HFFc6 (cell line): ENCODE measurements around the gene DCDC2B. TPM values are rescaled to one million over a fixed set of nuclear protein-coding genes. Genes with fewer than 3 reads are reported as not detected.

Experiments
- DNase-seq: peaks from one replicate; pipeline ENCODE4 v3.0.0-alpha.2; 2018
- H3K27ac Mint-ChIP-seq: 2 replicates; pipeline ENCODE4 v1.8.0; 2020; ENCODE audit warnings: mild to moderate bottlenecking, mixed read lengths
- H3K27me3 Mint-ChIP-seq: 2 replicates; pipeline ENCODE4 v1.8.0; 2021; ENCODE audit warnings: mild to moderate bottlenecking, moderate library complexity, mixed read lengths; ENCODE audit not compliant: insufficient read depth
- H3K36me3 Mint-ChIP-seq: 2 replicates; pipeline ENCODE4 v1.8.0; 2021; ENCODE audit warnings: low read depth, mixed read lengths
- H3K4me1 Mint-ChIP-seq: 2 replicates; pipeline ENCODE4 v1.8.0; 2020; ENCODE audit warnings: low read depth, mixed read lengths
- H3K4me3 Mint-ChIP-seq: 2 replicates; pipeline ENCODE4 v1.8.0; 2020; ENCODE audit warnings: mild to moderate bottlenecking, moderate library complexity, mixed read lengths
- H3K9me3 Mint-ChIP-seq: 2 replicates; pipeline ENCODE4 v1.8.0; 2020; ENCODE audit warnings: mild to moderate bottlenecking, mixed read lengths
- total RNA-seq, 6 experiments: library from RNA; stranded (reverse); fragmentation: NEBNext Ultra II Directional; extraction: Animal tissue kit (Norgen Biotek cat#: 25700); gene quantifications; 2 replicates in 1 of 6; 3 replicates in 5 of 6; pipeline ENCODE4 v1.2.3, GENCODE V29; 2021
- TF ChIP-seq, protein P1 (sequence below): fragments of 200-600 bp; sonication (generic); IDR thresholded peaks from 2 replicates; pipeline ENCODE4 v1.5.0; 2021; ENCODE audit warnings: antibody characterized with exemption, mild to moderate bottlenecking

DCDC2B gene
- total RNA-seq, 6 experiments from 2014 or later, result not detected

DNA sequence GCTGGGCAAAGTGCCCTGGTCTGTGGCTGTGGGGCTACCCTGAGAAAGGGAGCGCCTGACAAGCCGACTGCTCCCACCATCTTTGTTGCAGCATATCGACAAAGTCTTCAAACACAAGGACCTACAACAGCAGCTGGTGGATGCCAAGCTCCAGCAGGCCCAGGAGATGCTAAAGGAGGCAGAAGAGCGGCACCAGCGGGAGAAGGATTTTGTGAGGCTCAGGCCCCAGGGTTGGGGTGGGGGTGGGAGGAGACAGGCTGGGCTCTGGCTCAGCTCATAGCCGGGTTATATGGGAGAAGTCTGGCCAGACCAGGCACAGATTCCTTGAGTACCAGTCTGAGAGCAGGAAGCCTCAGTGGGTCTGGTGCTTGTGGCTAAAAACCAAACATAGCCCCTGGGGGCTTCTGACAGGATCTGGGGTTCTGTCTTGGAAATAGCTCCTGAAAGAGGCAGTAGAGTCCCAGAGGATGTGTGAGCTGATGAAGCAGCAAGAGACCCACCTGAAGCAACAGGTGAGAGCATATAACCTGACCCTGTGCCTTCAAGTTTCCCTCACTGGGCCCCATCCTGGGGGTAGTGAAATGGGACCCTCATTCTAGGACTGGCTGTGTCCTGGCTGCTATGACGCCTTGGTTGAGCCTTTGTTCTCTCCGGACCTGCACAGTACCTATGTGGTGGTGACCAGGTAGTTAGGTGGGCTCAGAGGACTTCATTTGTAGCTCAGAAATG is 16.5 kb upstream of the DCDC2B start:
- peaks cover 54% of the 10 kb centered on the region for H3K36me3 Mint-ChIP-seq
- H3K27me3 Mint-ChIP-seq, result peaks cover 12% of the 10 kb centered on the region
- TF ChIP-seq, protein P1, sequence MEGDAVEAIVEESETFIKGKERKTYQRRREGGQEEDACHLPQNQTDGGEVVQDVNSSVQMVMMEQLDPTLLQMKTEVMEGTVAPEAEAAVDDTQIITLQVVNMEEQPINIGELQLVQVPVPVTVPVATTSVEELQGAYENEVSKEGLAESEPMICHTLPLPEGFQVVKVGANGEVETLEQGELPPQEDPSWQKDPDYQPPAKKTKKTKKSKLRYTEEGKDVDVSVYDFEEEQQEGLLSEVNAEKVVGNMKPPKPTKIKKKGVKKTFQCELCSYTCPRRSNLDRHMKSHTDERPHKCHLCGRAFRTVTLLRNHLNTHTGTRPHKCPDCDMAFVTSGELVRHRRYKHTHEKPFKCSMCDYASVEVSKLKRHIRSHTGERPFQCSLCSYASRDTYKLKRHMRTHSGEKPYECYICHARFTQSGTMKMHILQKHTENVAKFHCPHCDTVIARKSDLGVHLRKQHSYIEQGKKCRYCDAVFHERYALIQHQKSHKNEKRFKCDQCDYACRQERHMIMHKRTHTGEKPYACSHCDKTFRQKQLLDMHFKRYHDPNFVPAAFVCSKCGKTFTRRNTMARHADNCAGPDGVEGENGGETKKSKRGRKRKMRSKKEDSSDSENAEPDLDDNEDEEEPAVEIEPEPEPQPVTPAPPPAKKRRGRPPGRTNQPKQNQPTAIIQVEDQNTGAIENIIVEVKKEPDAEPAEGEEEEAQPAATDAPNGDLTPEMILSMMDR, result no peak
- H3K9me3 Mint-ChIP-seq, result no peaks in the 10 kb centered on the region
- peaks cover 25% of the 10 kb centered on the region for H3K4me1 Mint-ChIP-seq
- DNase-seq, result no peak
- H3K27ac Mint-ChIP-seq, result peak overlapping the region; percentile 32; the same call in 1 of the 2 replicates
- H3K4me3 Mint-ChIP-seq, result no peak overlapping the region

DNA sequence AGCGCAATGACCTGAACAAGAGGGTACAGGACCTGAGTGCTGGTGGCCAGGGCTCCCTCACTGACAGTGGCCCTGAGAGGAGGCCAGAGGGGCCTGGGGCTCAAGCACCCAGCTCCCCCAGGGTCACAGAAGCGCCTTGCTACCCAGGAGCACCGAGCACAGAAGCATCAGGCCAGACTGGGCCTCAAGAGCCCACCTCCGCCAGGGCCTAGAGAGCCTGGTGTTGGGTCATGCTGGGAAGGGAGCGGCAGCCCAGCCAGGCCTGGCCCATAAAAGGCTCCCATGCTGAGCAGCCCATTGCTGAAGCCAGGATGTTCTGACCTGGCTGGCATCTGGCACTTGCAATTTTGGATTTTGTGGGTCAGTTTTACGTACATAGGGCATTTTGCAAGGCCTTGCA is 13.9 kb upstream of the DCDC2B start:
- Mint-ChIP-seq H3K4me1 (peaks cover 47% of the 10 kb centered on the region), H3K27ac (no peak overlapping the region; the same call in 1 of the 2 replicates), H3K36me3 (peaks cover 46% of the 10 kb centered on the region), H3K9me3 (no peaks in the 10 kb centered on the region), H3K4me3 (no peak overlapping the region), H3K27me3 (peaks cover 12% of the 10 kb centered on the region)
- TF ChIP-seq, protein P1, result no peak
- DNase-seq, result no peak

DNA sequence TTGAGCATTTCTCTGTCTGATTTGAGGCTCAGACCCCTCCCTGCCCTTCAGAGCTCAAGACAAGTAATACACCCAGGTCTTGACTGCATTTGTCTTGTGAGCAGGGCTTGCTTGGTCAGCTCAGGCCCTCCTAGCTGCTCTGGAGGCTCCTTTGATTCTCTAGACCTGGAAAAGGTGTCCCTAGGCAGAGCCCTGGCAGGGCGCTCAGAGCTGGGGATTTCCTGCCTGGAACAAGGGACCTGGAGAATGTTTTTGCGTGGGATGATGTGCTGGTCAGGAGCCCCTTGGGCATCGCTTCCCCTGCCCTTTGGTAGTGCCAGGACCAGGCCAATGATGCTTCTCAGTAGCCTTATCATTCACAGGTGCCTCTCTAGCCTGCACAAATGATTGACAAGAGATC is 13.4 kb upstream of the DCDC2B start:
- no peaks in the 10 kb centered on the region for H3K9me3 Mint-ChIP-seq
- no peak overlapping the region for H3K4me3 Mint-ChIP-seq
- TF ChIP-seq, protein P1, result no peak
- H3K27me3 Mint-ChIP-seq, result peaks cover 12% of the 10 kb centered on the region
- H3K27ac Mint-ChIP-seq, result no peak overlapping the region; the same call in 1 of the 2 replicates
- H3K4me1 Mint-ChIP-seq, result peaks cover 51% of the 10 kb centered on the region
- peaks cover 43% of the 10 kb centered on the region for H3K36me3 Mint-ChIP-seq
- no peak for DNase-seq

DNA sequence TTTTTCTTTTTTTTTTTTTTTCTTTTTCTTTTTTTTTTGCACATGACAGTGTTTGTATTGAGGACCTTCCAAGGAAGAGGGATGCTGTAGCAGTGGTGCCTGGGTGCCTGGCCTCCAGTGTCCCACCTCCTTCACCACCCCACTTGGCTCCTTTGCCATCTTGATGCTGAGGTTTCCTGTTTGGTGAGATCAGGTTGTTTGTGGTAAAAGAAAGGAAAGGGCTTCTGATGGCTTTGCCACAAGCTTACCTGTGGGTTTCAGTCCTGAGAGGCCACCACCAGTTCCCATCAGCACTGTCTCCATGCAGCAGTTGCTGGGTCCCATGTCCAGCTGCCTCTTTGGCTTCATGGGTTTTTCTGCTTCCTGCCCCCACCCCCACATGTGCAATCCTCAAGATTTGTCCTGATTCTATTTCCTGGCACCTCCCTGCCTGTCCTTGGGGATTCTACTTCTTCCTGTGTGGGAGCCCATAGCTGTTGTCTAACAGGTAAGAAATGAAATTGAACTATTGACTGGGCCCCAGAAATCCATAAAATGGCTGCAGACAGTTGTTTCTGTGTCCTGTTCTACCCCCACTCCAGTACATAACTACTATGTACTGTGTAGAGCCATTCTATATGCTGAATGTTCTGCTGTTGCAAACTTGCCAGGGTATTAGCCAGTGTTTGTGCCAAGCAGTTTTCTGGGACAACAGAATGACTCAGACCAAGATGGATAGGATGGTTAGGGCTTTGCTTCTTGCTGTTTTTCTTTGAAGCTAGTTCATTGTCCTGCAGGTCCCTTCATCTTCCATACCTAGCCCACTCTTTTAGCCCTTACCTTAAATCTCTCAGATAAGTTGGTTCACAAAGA is 12.7 kb upstream of the DCDC2B start:
- Mint-ChIP-seq H3K4me1 (peaks cover 51% of the 10 kb centered on the region), H3K4me3 (no peak overlapping the region), H3K27ac (peak overlapping the region; percentile 68), H3K36me3 (peaks cover 43% of the 10 kb centered on the region), H3K9me3 (no peaks in the 10 kb centered on the region), H3K27me3 (peaks cover 12% of the 10 kb centered on the region)
- TF ChIP-seq, protein P1, result no peak
- no peak for DNase-seq

DNA sequence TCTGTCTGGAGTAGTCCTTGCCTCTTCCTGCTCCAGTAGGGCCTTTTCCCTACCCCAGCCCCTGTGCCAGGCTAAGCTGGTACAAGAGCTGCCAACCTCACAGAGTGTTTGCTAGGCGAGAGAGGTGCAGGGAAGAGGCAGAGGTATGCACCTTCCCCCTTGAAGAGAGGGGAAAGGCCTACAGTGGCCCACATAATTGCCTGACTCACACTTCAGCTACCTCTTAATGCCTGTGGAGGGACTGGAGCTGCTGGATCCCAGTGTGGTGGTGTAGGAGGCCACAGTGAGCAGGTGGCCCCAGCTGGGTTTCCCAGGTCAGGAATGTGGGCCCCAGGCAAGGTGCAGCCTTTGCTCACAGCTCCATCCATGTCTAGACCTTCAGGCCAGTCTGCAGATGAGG is 11.8 kb upstream of the DCDC2B start:
- H3K9me3 Mint-ChIP-seq, result no peaks in the 10 kb centered on the region
- peaks cover 12% of the 10 kb centered on the region for H3K27me3 Mint-ChIP-seq
- peaks cover 52% of the 10 kb centered on the region for H3K4me1 Mint-ChIP-seq
- peak overlapping the region; percentile 68 for H3K27ac Mint-ChIP-seq
- TF ChIP-seq, protein P1, result no peak
- no peak overlapping the region for H3K4me3 Mint-ChIP-seq
- DNase-seq, result no peak
- H3K36me3 Mint-ChIP-seq, result peaks cover 36% of the 10 kb centered on the region
